ENCODE measurements around the gene RILPL1. TPM values are rescaled to one million over a fixed set of nuclear protein-coding genes. Genes with fewer than 3 reads are reported as not detected.
"Not testable (repeated sequence)": the region's sequence is repeated elsewhere in the genome, so short reads cannot be mapped to it uniquely, and the experiment has no call there.

Gene RILPL1
- total RNA-seq, 1 experiment from 2014 or later = 9.7 TPM

- no TSS peak for BruUV-seq (replicated peaks)
- no peak for DNase-seq
- CTCF ChIA-PET = interaction anchor here (0.6 to 0.7 kb wide), 2 partner anchors 64 to 1543 kb away, joined by 5 to 6 read pairs; no protein-coding TSS in a partner anchor
- no peak overlapping the region for H3K4me3 Mint-ChIP-seq (ENCODE audit: low read depth, unreplicated experiment)
- no peaks in the 10 kb centered on the region for H3K9me3 Mint-ChIP-seq (ENCODE audit: low read depth, unreplicated experiment)
- no peaks in the 10 kb centered on the region for H3K4me1 Mint-ChIP-seq (ENCODE audit: low read depth, unreplicated experiment)
- no peak for TF ChIP-seq CTCF (IDR thresholded peaks at IDR 0.05; ENCODE audit: unreplicated experiment)
- intact Hi-C loops (cut with micrococcal nuclease; ENCODE audit: unreplicated experiment) = no loop called here
- no peaks in the 10 kb centered on the region for H3K36me3 Mint-ChIP-seq (ENCODE audit: insufficient read depth, unreplicated experiment)
- H3K27me3 Mint-ChIP-seq (ENCODE audit: unreplicated experiment) = peaks cover 68% of the 10 kb centered on the region
- no peak overlapping the region for H3K27ac Mint-ChIP-seq (ENCODE audit: unreplicated experiment)
Measured at GRCh38 chr12:123559468-123559867, 25.9 kb upstream of the RILPL1 start.

GRCh38 chr12:123558487-123558886, 25.0 kb upstream of the RILPL1 start:
- H3K36me3 Mint-ChIP-seq (ENCODE audit: insufficient read depth, unreplicated experiment); H3K27ac Mint-ChIP-seq (ENCODE audit: unreplicated experiment); H3K4me3 Mint-ChIP-seq (ENCODE audit: low read depth, unreplicated experiment); CTCF ChIA-PET; BruUV-seq (replicated peaks); intact Hi-C loops (cut with micrococcal nuclease; ENCODE audit: unreplicated experiment); H3K9me3 Mint-ChIP-seq (ENCODE audit: low read depth, unreplicated experiment); DNase-seq; H3K4me1 Mint-ChIP-seq (ENCODE audit: low read depth, unreplicated experiment): not testable (repeated sequence)
- peaks cover 76% of the 10 kb centered on the region for H3K27me3 Mint-ChIP-seq (ENCODE audit: unreplicated experiment)

GRCh38 chr12:123554843-123555242, 21.3 kb upstream of the RILPL1 start:
- H3K4me3 Mint-ChIP-seq (ENCODE audit: low read depth, unreplicated experiment); H3K27ac Mint-ChIP-seq (ENCODE audit: unreplicated experiment); BruUV-seq (replicated peaks); CTCF ChIA-PET; intact Hi-C loops (cut with micrococcal nuclease; ENCODE audit: unreplicated experiment); DNase-seq; H3K9me3 Mint-ChIP-seq (ENCODE audit: low read depth, unreplicated experiment); H3K4me1 Mint-ChIP-seq (ENCODE audit: low read depth, unreplicated experiment); H3K36me3 Mint-ChIP-seq (ENCODE audit: insufficient read depth, unreplicated experiment): not testable (repeated sequence)
- peaks cover 81% of the 10 kb centered on the region for H3K27me3 Mint-ChIP-seq (ENCODE audit: unreplicated experiment)

GRCh38 chr12:123554136-123554535, 20.6 kb upstream of the RILPL1 start:
- BruUV-seq (replicated peaks); H3K4me3 Mint-ChIP-seq (ENCODE audit: low read depth, unreplicated experiment); H3K9me3 Mint-ChIP-seq (ENCODE audit: low read depth, unreplicated experiment); DNase-seq; intact Hi-C loops (cut with micrococcal nuclease; ENCODE audit: unreplicated experiment); H3K27ac Mint-ChIP-seq (ENCODE audit: unreplicated experiment); CTCF ChIA-PET; H3K36me3 Mint-ChIP-seq (ENCODE audit: insufficient read depth, unreplicated experiment); H3K4me1 Mint-ChIP-seq (ENCODE audit: low read depth, unreplicated experiment): not testable (repeated sequence)
- H3K27me3 Mint-ChIP-seq (ENCODE audit: unreplicated experiment) = peaks cover 81% of the 10 kb centered on the region

- no peaks in the 10 kb centered on the region for H3K4me1 Mint-ChIP-seq (ENCODE audit: low read depth, unreplicated experiment)
- CTCF ChIA-PET = no interaction called here
- H3K9me3 Mint-ChIP-seq (ENCODE audit: low read depth, unreplicated experiment) = no peaks in the 10 kb centered on the region
- no peaks in the 10 kb centered on the region for H3K36me3 Mint-ChIP-seq (ENCODE audit: insufficient read depth, unreplicated experiment)
- BruUV-seq (replicated peaks) = no TSS peak
- H3K4me3 Mint-ChIP-seq (ENCODE audit: low read depth, unreplicated experiment) = no peak overlapping the region
- TF ChIP-seq CTCF (IDR thresholded peaks at IDR 0.05; ENCODE audit: unreplicated experiment) = no peak
- DNase-seq = no peak
- H3K27me3 Mint-ChIP-seq (ENCODE audit: unreplicated experiment) = peaks cover 90% of the 10 kb centered on the region
- H3K27ac Mint-ChIP-seq (ENCODE audit: unreplicated experiment) = no peak overlapping the region
- intact Hi-C loops (cut with micrococcal nuclease; ENCODE audit: unreplicated experiment) = no loop called here
Measured at GRCh38 chr12:123550700-123551099, 17.2 kb upstream of the RILPL1 start.

- no peak overlapping the region for H3K27ac Mint-ChIP-seq (ENCODE audit: unreplicated experiment)
Measured at GRCh38 chr12:123548107-123548506, 14.6 kb upstream of the RILPL1 start.

More at GRCh38 chr12:123548107-123548506, 14.6 kb upstream of the RILPL1 start:
- CTCF ChIA-PET = no interaction called here
- no peaks in the 10 kb centered on the region for H3K36me3 Mint-ChIP-seq (ENCODE audit: insufficient read depth, unreplicated experiment)
- H3K4me1 Mint-ChIP-seq (ENCODE audit: low read depth, unreplicated experiment) = no peaks in the 10 kb centered on the region
- intact Hi-C loops (cut with micrococcal nuclease; ENCODE audit: unreplicated experiment) = no loop called here
- no peak for TF ChIP-seq CTCF (IDR thresholded peaks at IDR 0.05; ENCODE audit: unreplicated experiment)
- H3K4me3 Mint-ChIP-seq (ENCODE audit: low read depth, unreplicated experiment) = no peak overlapping the region
- no peaks in the 10 kb centered on the region for H3K9me3 Mint-ChIP-seq (ENCODE audit: low read depth, unreplicated experiment)
- no TSS peak for BruUV-seq (replicated peaks)
- H3K27me3 Mint-ChIP-seq (ENCODE audit: unreplicated experiment) = peaks cover 66% of the 10 kb centered on the region
- DNase-seq = no peak

All from Calu3 (cell line).